ENCODE data around the gene NBEA.

NBEA gene

DNA sequence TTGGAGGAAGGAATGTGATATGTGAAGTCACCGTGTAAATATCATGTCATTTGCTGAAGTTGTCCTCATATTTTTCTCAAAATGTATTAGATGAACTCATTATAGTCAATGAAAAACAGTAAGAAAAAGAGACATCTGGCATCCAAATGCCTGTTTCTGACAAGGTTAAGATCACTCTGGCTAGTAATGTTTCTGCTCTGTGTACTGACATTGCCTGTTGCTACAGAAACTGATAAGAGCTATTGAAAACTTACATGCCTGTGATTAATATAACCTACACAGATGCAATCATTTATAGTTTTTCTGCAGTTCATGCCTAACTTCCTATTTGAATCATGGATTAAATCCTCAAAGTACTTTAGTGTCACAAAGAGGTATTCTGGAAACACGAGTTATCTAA lies 249.8 kb downstream of the NBEA start:
- Histone ChIP-seq H3K4me1 (ENCODE audit: control extremely low read depth in 1 of 4, control insufficient read depth in 4 of 4, insufficient read depth in 4 of 4, low read length in 3 of 4) (no peaks in the 10 kb centered on the region), H3K4me3 (ENCODE audit: control insufficient read depth in 1 of 7, extremely low read depth in 1 of 7, insufficient read depth in 4 of 7, low read depth in 2 of 7, low read length in 6 of 7) (no peak overlapping the region), H3K27me3 (replicated peaks in 2 of 5; ENCODE audit: control insufficient read depth in 4 of 5, insufficient read depth in 5 of 5, low read length in 4 of 5) (no peaks in the 10 kb centered on the region), H3K27ac (ENCODE audit: insufficient read depth in 1 of 2, low read depth in 1 of 2, low read length in 2 of 2, poor library complexity in 1 of 2, severe bottlenecking in 2 of 2) (no peak overlapping the region), H3K36me3 (ENCODE audit: control insufficient read depth in 4 of 4, insufficient read depth in 4 of 4, low read length in 3 of 4) (peaks cover 0 to 8% (median 0%) of the 10 kb centered on the region in 4 experiments), H3K9me3 (ENCODE audit: control extremely low read depth in 1 of 5, control insufficient read depth in 4 of 5, insufficient read depth in 2 of 5, low read depth in 1 of 5, low read length in 4 of 5) (peaks cover 0 to 9% (median 0%) of the 10 kb centered on the region in 5 experiments)
- DNase-seq = no peak
- ChIA-PET CTCF (no interaction called here), POLR2A (no interaction called here)
- WGBS (ENCODE audit: insufficient coverage) = no CpG with 5 or more reads among the region's 2 CpGs

DNA sequence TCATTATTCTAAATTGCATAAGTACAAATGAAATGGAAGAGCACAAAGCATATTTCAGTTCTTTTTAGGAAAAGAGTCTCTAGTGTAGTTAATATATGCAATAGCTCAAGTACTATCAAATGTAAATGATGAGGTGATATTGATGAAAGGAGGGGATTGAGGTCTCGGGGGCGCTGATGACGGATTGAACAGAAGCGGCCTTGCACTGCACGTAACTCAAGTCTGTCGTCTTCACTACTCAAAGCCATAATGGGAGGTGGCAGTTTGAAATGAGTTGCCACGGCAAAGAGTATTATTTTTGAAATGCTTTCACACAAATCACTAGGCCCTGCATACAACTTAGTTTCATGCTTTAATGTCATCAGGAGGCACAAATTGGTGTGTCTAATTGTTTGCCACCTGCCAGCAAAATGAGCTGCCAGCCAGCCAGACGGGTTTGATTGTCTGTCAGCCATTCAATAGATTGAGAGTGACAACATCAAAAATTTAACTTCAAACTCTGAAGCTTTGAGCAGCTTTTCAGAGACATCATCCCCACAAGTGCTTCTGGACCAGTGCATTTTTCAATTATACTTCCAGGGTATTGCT lies 256.6 kb downstream of the NBEA start:
- H3K36me3 ChIP-seq (ENCODE audit: control insufficient read depth in 4 of 4, insufficient read depth in 4 of 4, low read length in 3 of 4) = peaks cover 0 to 2% (median 0%) of the 10 kb centered on the region in 4 experiments
- no peaks in the 10 kb centered on the region for H3K4me1 ChIP-seq (ENCODE audit: control extremely low read depth in 1 of 4, control insufficient read depth in 4 of 4, insufficient read depth in 4 of 4, low read length in 3 of 4)
- no peak overlapping the region for H3K4me3 ChIP-seq (ENCODE audit: control insufficient read depth in 1 of 7, extremely low read depth in 1 of 7, insufficient read depth in 4 of 7, low read depth in 2 of 7, low read length in 6 of 7)
- no peaks in the 10 kb centered on the region for H3K27me3 ChIP-seq (replicated peaks in 2 of 5; ENCODE audit: control insufficient read depth in 4 of 5, insufficient read depth in 5 of 5, low read length in 4 of 5)
- WGBS (ENCODE audit: insufficient coverage) = 100% methylated on average over 3 of the region's 8 CpGs
- DNase-seq = no peak
- no peak overlapping the region for H3K27ac ChIP-seq (ENCODE audit: insufficient read depth in 1 of 2, low read depth in 1 of 2, low read length in 2 of 2, poor library complexity in 1 of 2, severe bottlenecking in 2 of 2)
- H3K9me3 ChIP-seq (ENCODE audit: control extremely low read depth in 1 of 5, control insufficient read depth in 4 of 5, insufficient read depth in 2 of 5, low read depth in 1 of 5, low read length in 4 of 5) = no peaks in the 10 kb centered on the region
- POLR2A ChIA-PET = no interaction called here
- CTCF ChIA-PET = no interaction called here

DNA sequence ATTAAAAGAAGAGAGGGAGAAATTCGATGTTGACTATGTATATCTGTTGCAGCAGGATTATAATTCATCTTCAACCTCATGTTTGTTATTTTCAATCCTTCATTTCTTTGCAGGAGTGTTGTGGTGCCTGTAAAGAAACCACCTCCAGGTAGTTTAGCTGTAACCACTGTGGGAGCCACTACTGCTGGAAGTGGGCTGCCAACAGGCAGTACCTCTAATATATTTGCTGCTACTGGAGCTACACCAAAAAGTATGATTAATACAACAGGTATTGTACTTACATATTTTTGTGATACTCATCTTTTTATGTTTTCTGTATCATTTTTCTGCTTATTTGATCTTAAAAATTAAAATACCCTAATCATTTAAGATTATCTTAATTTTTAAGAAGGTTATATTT lies 266.5 kb downstream of the NBEA start:
- Histone ChIP-seq H3K36me3 (ENCODE audit: control insufficient read depth in 4 of 4, insufficient read depth in 4 of 4, low read length in 3 of 4) (peaks cover 0 to 6% (median 1%) of the 10 kb centered on the region in 4 experiments), H3K4me1 (ENCODE audit: control extremely low read depth in 1 of 4, control insufficient read depth in 4 of 4, insufficient read depth in 4 of 4, low read length in 3 of 4) (no peaks in the 10 kb centered on the region), H3K27me3 (replicated peaks in 2 of 5; ENCODE audit: control insufficient read depth in 4 of 5, insufficient read depth in 5 of 5, low read length in 4 of 5) (no peaks in the 10 kb centered on the region), H3K27ac (ENCODE audit: insufficient read depth in 1 of 2, low read depth in 1 of 2, low read length in 2 of 2, poor library complexity in 1 of 2, severe bottlenecking in 2 of 2) (no peak overlapping the region), H3K4me3 (ENCODE audit: control insufficient read depth in 1 of 7, extremely low read depth in 1 of 7, insufficient read depth in 4 of 7, low read depth in 2 of 7, low read length in 6 of 7) (no peak overlapping the region), H3K9me3 (ENCODE audit: control extremely low read depth in 1 of 5, control insufficient read depth in 4 of 5, insufficient read depth in 2 of 5, low read depth in 1 of 5, low read length in 4 of 5) (no peaks in the 10 kb centered on the region)
- DNase-seq = no peak
- POLR2A ChIA-PET = no interaction called here
- CTCF ChIA-PET = no interaction called here
- WGBS (ENCODE audit: insufficient coverage) = no CpG with 5 or more reads among the region's 1 CpG

DNA sequence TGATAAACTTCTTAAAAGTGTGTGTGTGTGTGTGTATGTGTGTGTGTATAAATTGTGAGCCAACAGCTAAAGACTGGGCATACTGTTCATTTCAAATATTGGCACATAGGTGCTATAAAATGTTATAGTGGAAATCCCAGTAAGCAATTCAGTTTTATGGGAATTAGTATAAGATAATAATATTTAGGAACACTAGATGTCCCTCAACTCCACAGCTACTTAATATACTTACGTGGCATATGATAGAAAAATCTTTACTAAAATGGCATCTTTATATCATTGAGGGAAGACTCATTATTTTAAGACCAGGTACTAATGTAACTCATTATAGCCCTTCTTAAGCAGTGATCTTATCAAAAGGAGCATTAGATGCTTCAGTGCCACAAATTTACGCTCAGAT lies 268.2 kb downstream of the NBEA start:
- CTCF ChIA-PET = no interaction called here

DNA sequence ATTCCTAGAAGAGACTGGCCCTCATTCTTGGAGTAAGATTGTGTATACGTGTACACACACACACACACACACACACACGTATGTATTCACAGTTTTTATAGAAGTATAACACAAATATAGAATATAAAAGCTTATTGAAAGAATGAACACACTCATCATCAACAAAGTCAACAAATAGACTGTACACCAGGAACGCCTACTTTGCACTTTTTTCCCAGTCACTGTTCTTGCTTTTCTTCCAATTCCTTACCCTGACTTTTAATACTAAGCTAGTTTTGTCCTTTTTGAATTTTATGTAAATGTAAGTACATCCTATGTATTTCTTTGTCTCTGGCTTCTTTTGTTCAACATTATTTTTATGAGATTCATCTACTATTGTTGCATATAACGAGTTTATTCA lies 269.9 kb downstream of the NBEA start:
- WGBS (ENCODE audit: insufficient coverage) = no CpG with 5 or more reads among the region's 4 CpGs
- Histone ChIP-seq H3K27me3 (replicated peaks in 2 of 5; ENCODE audit: control insufficient read depth in 4 of 5, insufficient read depth in 5 of 5, low read length in 4 of 5) (no peaks in the 10 kb centered on the region), H3K36me3 (ENCODE audit: control insufficient read depth in 4 of 4, insufficient read depth in 4 of 4, low read length in 3 of 4) (peaks cover 0 to 6% (median 1%) of the 10 kb centered on the region in 4 experiments), H3K9me3 (ENCODE audit: control extremely low read depth in 1 of 5, control insufficient read depth in 4 of 5, insufficient read depth in 2 of 5, low read depth in 1 of 5, low read length in 4 of 5) (no peaks in the 10 kb centered on the region), H3K4me1 (ENCODE audit: control extremely low read depth in 1 of 4, control insufficient read depth in 4 of 4, insufficient read depth in 4 of 4, low read length in 3 of 4) (no peaks in the 10 kb centered on the region), H3K4me3 (ENCODE audit: control insufficient read depth in 1 of 7, extremely low read depth in 1 of 7, insufficient read depth in 4 of 7, low read depth in 2 of 7, low read length in 6 of 7) (no peak overlapping the region), H3K27ac (ENCODE audit: insufficient read depth in 1 of 2, low read depth in 1 of 2, low read length in 2 of 2, poor library complexity in 1 of 2, severe bottlenecking in 2 of 2) (no peak overlapping the region)
- ChIA-PET CTCF (no interaction called here), POLR2A (no interaction called here)
- no peak for DNase-seq

More for the DNA sequence above, 268.2 kb downstream of the NBEA start:
- peak in 1 of 3 donors; percentile 3 for DNase-seq
- POLR2A ChIA-PET = no interaction called here
- Histone ChIP-seq H3K36me3 (ENCODE audit: control insufficient read depth in 4 of 4, insufficient read depth in 4 of 4, low read length in 3 of 4) (peaks cover 0 to 6% (median 1%) of the 10 kb centered on the region in 4 experiments), H3K4me1 (ENCODE audit: control extremely low read depth in 1 of 4, control insufficient read depth in 4 of 4, insufficient read depth in 4 of 4, low read length in 3 of 4) (no peaks in the 10 kb centered on the region), H3K27ac (ENCODE audit: insufficient read depth in 1 of 2, low read depth in 1 of 2, low read length in 2 of 2, poor library complexity in 1 of 2, severe bottlenecking in 2 of 2) (no peak overlapping the region), H3K4me3 (ENCODE audit: control insufficient read depth in 1 of 7, extremely low read depth in 1 of 7, insufficient read depth in 4 of 7, low read depth in 2 of 7, low read length in 6 of 7) (no peak overlapping the region), H3K27me3 (replicated peaks in 2 of 5; ENCODE audit: control insufficient read depth in 4 of 5, insufficient read depth in 5 of 5, low read length in 4 of 5) (no peaks in the 10 kb centered on the region), H3K9me3 (ENCODE audit: control extremely low read depth in 1 of 5, control insufficient read depth in 4 of 5, insufficient read depth in 2 of 5, low read depth in 1 of 5, low read length in 4 of 5) (no peaks in the 10 kb centered on the region)
- WGBS (ENCODE audit: insufficient coverage) = no CpG with 5 or more reads among the region's 2 CpGs

DNA sequence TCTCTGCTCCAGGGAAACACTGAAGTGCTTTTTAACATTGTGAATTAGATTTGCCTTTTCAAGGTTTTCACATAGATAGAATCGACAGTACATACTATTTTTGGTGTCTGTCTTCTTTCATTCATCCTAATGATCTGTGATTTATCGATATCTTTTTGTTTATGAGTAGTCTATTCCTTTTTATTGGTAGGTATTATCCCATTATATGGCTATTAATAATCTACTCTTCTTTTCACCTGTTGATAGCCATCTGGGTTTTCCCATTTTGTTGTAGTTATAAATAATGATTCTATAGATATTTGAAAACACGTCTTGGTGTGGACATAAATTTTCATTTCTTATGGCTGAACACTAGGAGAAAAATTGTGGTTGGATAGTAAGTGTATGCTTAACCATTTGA lies 271.8 kb downstream of the NBEA start:
- WGBS (ENCODE audit: insufficient coverage) = no CpG with 5 or more reads among the region's 3 CpGs
- H3K4me1 ChIP-seq (ENCODE audit: control extremely low read depth in 1 of 4, control insufficient read depth in 4 of 4, insufficient read depth in 4 of 4, low read length in 3 of 4) = no peaks in the 10 kb centered on the region
- H3K4me3 ChIP-seq (ENCODE audit: control insufficient read depth in 1 of 7, extremely low read depth in 1 of 7, insufficient read depth in 4 of 7, low read depth in 2 of 7, low read length in 6 of 7) = no peak overlapping the region
- ChIA-PET POLR2A (no interaction called here), CTCF (no interaction called here)
- no peaks in the 10 kb centered on the region for H3K9me3 ChIP-seq (ENCODE audit: control extremely low read depth in 1 of 5, control insufficient read depth in 4 of 5, insufficient read depth in 2 of 5, low read depth in 1 of 5, low read length in 4 of 5)
- DNase-seq = no peak
- H3K27me3 ChIP-seq (replicated peaks in 2 of 5; ENCODE audit: control insufficient read depth in 4 of 5, insufficient read depth in 5 of 5, low read length in 4 of 5) = no peaks in the 10 kb centered on the region
- H3K36me3 ChIP-seq (ENCODE audit: control insufficient read depth in 4 of 4, insufficient read depth in 4 of 4, low read length in 3 of 4) = peaks cover 0 to 6% (median 1%) of the 10 kb centered on the region in 4 experiments
- no peak overlapping the region for H3K27ac ChIP-seq (ENCODE audit: insufficient read depth in 1 of 2, low read depth in 1 of 2, low read length in 2 of 2, poor library complexity in 1 of 2, severe bottlenecking in 2 of 2)

DNA sequence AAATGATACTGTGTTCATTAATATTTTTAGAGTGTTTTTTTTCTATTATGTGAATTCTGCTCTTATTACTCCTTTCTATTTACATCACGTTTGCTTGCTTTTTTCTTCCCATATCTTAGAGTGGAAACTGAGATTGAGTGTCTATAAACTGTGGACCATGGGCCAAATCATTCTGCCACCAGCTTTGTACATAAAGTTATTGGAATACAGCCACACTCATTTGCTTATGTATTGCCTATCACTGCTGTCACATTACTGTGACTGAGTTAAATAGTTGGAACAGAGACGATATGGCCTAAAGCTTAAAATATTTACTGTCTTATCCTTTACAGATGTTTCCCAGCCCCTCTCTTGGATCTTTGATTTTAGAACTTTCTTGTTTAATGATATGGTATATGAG lies 274.1 kb downstream of the NBEA start:
- H3K36me3 ChIP-seq (ENCODE audit: control insufficient read depth in 4 of 4, insufficient read depth in 4 of 4, low read length in 3 of 4) = peaks cover 0 to 5% (median 3%) of the 10 kb centered on the region in 4 experiments
- H3K9me3 ChIP-seq (ENCODE audit: control extremely low read depth in 1 of 5, control insufficient read depth in 4 of 5, insufficient read depth in 2 of 5, low read depth in 1 of 5, low read length in 4 of 5) = peaks cover 0 to 4% (median 0%) of the 10 kb centered on the region in 5 experiments
- H3K27me3 ChIP-seq (replicated peaks in 2 of 5; ENCODE audit: control insufficient read depth in 4 of 5, insufficient read depth in 5 of 5, low read length in 4 of 5) = no peaks in the 10 kb centered on the region
- H3K4me1 ChIP-seq (ENCODE audit: control extremely low read depth in 1 of 4, control insufficient read depth in 4 of 4, insufficient read depth in 4 of 4, low read length in 3 of 4) = no peaks in the 10 kb centered on the region
- WGBS (ENCODE audit: insufficient coverage) = no CpG with 5 or more reads among the region's 2 CpGs
- DNase-seq = no peak
- no peak overlapping the region for H3K4me3 ChIP-seq (ENCODE audit: control insufficient read depth in 1 of 7, extremely low read depth in 1 of 7, insufficient read depth in 4 of 7, low read depth in 2 of 7, low read length in 6 of 7)
- H3K27ac ChIP-seq (ENCODE audit: insufficient read depth in 1 of 2, low read depth in 1 of 2, low read length in 2 of 2, poor library complexity in 1 of 2, severe bottlenecking in 2 of 2) = no peak overlapping the region
- POLR2A ChIA-PET = no interaction called here
- CTCF ChIA-PET = no interaction called here

Data from common myeloid progenitor, CD34-positive (primary cell).